HG02885 (cell line): Measurements from ENCODE around the gene DYNC1H1.

Source experiments
- ATAC-seq: cut with Tn5 transposase; IDR thresholded peaks from one replicate; pipeline ENCODE4 v1.9.1; 2021; ENCODE audit warnings: mild to moderate bottlenecking; ENCODE audit not compliant: unreplicated experiment, poor library complexity

DYNC1H1 gene

DNA sequence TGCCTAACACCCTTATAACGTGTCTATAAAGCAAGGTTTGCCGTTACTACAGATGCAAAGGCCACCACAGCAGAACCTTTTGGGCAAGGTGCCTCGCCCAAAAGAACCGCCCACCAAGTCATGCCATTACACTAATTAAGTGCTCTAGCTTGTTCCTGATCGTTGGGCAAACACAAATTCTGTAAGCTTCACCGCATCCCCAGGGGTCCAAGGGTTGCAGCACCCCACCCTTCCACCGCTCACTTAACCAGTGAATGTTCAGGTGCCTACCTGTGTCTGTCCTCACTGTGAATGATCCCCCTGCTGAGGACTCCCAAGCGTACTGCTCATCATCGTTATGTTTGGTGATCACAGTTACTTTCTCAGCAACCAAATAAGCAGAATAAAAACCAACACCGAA, 121.1 kb downstream of the DYNC1H1 start:
- ATAC-seq = no peak

DNA sequence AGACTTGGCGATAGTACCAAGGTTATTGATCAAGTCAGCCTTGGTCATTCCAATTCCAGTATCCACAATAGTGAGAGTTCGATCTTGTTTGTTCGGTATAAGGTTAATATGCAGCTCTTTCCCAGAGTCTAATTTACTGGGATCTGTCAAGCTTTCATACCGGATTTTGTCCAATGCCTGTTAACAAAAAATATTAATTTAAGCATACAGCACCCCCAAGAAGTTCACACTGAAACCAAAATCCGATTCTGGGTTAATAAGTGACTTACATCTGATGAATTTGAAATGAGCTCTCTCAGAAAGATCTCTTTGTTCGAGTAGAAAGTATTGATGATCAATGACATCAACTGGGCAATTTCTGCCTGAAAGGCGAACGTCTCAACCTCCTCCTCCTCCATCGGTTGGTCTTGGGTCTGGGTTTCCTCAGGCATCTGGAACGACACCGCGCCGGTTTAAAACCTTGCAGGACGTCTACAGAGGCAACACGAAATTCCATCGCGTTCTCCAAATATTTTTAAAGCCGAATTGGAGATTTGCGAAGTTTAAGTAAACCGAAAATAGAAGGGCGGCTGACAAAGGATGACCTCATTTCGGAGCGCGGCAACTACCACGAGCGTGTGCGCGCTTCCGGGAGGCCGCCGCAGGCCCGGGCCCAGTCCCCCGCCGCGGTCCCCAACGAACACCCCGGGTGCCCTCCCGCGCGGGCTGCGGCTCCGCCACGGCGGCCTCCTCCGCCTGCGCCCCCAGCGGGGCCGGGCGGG, 121.8 kb downstream of the DYNC1H1 start:
- peak; percentile 30 for ATAC-seq

DNA sequence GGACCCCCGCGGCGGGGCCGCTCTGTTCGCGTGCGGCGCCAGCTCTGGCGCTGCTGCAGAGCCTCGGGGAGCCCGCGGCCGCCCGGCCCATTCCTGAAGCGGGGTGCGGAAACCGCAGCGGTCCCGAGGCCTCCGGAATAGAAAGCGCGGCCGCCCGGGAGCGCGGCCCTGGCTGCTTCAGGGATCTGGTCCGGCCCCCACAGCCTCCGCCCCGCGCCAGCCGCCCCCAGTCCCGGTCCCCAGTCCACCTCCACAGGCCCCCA, 122.3 kb downstream of the DYNC1H1 start:
- no peak for ATAC-seq

DNA sequence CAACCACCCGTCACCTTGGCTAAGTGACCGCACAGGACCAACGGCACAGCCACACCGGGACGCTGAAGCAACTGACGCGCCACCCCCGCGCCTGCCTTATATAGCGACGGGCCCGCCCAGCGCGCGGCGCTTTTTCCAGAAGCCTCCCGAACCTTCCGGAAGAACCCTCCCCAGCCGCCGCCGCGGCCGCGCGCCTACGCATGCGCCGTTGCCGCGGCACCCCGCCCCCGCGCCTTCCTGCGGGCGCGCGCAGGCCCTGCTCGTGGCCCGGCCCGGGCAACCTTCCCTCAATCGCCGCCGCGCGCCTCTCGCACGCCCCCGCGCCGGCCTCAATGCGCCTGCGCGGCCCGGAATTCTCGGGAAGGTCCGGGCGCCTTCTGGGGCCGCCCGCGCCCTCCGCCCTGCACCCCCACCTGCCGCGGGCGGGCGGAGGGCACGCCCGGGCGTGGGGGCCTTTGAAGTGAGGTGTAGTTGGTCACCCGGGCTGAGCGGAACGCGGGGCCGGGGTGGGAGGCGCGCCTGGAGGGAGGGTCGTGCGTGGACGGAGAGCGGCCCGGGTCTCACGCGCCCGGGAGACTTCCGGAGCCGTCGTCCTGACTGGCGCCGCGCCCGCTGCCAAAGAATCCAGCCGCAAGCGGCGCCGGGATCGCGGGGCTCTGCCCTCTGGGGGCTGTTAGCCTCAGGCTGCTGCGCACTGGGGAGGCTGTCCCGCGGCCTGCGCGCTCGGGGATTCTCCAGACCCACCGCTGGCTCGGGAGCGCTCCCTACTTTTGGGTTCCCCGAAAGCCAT, 122.8 kb downstream of the DYNC1H1 start, which contains the start of gene HSP90AA1:
Gene HSP90AA1 (minus strand): TSS at position 73 of the 790 bp plus-strand sequence. CDS start 666 bp downstream, outside the sequence.
- ATAC-seq = peak; percentile 80

DNA sequence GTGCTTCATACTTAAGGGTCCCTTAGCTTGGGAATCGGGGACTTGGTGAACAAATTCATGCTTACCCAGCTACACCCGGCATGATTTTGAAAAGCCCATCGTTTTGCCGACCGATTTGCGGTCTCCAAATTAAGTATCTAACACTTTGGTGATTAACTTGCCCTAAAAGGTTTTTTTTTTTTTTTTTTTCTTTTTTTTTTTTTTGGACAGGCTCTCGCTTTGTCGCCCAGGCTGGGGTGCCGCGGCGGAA, 123.3 kb downstream of the DYNC1H1 start:
- no peak for ATAC-seq

DNA sequence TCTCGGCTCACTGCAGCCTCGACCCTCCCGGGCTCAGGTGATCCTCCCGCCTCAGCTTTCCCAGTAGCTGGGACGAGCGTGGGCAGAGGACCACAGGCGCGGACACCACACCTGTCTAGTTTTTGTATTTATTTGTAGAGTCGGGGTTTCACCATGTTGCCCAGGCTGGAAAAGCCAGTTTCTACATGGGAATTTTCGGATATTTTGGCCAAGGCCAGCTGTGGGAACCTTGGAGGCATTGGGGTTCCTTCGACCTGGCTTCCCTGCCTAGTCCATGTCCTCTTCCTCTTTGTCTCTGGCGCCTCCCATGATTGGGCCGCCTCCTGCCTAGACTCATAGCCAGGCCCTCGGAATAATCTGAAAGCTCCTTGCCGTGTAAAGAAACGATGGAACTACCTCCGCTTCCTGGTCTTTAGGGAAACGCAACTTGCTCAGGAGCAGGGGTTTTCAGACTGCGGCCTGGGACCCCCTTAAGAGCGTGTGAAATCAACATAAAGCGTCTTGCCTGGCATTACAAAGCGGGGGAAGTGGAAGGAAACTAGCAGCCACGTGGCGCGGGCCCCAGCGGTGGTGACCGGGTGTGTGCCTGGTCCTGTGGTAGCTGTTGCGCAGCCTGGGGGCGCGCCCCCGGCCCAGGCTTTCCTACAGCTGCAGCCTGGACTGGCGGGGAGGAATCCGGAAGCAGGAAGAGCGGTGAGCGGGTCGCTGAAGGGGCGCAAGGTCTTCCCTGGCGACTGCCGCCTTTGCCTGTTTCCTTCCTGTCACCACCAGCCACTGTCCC, 123.8 kb downstream of the DYNC1H1 start:
- no peak for ATAC-seq

DNA sequence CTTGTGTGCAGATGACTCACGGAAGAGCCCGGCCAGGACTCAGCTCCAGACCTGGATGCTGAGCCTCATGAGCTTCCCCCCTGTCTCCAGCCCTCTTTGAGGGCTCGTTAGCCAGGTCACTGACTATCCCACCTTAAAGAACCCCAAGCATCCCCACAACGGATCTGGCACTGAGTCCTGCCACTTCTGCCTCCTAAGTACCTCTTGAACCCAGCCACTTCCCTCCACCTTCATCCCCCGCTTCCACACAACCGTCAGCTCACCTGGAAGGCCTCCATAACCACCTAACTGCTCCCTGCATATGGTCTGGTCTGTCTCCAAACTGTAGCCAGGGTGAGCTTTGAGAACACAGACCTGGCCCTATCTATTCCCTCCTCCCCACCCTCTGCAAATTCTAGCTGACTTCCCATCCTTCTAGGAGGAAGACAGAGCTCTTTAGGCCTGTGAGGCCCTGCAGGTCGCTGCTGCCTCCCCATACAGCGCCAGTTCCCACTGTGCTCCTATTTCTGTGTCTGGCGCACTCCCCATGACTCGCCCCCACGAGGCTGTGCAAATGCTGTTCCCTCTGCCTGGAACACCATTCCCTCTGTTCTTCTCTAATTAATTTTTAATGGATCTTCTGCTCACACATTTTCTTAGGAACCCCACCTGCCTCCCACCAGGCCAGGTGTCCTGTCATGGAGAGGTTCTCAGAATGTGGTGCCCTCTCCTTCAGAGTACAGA, 125.4 kb downstream of the DYNC1H1 start:
- no peak for ATAC-seq

DNA sequence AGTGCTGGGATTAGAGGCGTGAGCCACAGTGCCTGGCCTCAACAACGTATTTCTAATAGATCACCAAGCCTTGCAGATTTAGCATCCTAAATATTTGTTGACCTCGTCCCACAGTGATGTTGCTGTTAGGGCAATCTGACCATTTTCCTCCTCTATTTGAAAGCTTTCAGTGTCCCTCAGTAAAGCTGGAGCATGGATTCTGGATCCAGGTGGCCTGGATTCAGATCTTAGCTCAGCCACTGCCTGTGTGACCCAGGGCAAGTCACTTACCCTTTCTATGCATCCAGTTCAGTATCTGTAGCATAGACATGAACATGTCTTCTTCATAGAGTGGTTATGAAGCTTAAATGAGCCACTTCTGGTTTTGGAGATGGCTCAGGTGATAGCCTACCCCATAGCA, 126.3 kb downstream of the DYNC1H1 start:
- ATAC-seq = no peak

DNA sequence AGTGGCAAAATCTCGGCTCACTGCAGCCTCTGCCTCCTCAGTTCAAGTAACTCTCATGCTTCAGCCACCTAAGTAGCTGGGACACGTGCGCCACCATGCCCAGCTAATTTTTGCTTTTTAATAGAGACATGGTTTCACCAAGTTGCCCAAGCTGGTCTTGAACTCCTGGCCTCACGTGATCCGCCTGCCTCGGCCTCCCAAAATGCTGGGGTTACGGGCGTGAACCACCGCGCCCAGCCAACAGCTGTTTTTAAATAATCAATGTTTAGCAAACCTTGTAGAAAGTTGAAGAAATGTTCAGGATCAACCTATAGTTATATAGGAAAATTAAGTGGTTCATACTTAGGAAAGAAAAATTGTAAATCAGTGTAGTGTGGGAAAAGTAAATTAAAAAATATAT, 128.4 kb downstream of the DYNC1H1 start:
- no peak for ATAC-seq

DNA sequence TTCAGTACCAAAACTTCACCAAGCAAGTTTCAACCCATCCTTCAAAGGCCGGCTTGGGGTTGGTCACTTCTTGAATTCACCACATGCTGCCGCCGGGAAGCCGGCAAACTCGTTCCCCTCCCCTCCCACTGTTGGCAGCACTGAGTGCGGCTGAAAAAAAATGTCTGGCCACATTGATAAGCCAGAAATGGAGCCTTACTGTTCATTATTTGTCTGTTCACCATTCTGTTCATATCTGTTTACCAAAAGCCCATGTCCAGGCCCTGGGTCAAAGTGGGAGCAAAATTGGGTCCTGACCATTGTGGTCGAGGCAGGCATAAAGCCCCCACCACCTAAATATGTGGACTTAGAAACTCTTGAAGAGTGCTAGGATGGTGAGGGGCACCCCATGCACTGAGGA, 129.7 kb downstream of the DYNC1H1 start:
- no peak for ATAC-seq

DNA sequence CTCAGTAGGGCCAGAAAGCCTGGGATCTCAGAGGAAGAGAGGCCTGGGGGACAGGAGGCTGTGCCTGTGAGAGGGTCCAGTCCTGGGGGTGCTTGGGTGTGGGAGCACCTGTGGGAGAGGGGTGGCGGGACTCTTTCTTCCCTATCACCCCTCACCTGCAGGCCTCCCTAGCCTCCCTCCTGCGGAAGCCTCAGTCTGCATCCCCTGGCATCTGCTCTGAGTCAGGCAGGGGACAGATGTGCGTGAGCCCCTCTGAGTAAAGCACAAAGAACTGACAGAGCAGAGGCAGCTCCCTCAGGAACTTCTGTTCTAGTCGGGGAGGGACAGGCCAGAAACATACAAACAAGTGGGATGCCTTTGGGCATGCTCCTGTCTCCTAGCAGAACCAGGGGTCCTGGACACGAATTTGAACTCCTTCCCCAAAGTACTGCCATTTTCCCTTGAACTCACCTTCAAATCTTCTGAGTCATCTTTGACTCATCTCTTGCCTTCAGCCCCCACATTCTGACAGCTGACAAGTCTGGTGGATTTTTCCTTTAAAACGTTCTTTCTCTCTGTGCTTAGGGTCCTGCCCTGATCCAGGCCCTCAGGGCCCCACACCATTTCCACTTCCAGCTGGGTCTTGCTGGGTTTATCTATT, 131.0 kb downstream of the DYNC1H1 start:
- no peak for ATAC-seq

DNA sequence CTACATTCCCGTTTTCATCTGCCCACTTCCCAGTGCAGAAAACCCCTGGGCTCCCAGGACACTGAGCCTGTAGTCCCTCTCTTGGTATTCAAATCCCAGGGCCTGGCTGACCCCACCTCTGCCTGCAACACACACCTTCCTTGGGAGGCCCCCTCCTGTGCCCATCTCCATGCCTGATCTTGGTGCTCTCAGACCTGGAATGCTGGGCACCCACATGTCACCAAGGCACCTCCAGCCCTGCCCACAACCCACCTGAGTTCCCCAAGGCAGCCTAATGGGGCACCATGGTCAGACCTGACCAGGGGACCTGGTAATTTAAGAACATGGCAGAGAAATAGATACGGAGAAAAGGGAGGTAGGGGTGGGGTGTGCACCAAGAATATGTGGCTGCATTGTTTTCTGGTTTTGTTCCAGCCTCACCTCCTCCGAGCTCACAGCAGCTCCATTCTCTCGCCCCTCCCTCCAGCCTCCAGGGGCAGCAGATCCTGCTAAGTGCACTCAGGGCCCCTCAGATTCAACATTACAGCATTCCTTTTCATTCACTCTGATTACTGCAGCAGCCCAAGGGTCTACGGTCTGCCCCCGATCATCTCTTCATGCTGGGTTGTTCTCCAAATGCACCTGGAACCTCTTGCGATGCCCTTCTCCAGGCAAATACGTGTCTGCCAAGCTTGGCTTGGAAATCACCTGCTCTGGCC, 131.6 kb downstream of the DYNC1H1 start:
- ATAC-seq = no peak

DNA sequence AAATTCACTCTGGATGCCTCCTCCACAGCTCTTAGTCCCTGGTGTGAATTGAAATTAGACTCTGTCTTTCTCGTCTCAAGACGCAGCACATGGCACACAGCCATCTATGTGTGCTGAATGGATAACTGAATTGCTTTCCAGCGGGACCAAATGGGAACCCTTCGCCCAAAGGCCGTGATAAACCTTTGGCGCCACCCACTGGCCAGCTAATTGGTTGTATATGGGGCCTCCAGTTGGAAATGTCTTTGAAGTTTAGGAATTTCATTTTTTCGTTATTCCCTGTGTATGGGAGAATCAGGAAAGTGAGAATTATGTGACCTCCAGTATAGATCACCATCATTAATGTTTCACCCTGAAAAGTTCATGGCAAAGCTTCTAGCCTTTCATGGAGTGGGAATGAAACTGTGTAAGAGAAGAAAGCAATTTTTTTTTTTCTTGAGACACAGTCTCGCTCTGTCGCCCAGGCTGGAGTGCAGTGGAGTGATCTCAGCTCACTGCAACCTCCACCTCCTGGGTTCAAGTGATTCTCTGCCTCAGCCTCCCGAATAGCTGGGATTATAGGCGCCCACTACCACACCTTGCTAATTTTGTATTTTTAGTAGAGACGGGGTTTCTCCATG, 132.3 kb downstream of the DYNC1H1 start:
- no peak for ATAC-seq

DNA sequence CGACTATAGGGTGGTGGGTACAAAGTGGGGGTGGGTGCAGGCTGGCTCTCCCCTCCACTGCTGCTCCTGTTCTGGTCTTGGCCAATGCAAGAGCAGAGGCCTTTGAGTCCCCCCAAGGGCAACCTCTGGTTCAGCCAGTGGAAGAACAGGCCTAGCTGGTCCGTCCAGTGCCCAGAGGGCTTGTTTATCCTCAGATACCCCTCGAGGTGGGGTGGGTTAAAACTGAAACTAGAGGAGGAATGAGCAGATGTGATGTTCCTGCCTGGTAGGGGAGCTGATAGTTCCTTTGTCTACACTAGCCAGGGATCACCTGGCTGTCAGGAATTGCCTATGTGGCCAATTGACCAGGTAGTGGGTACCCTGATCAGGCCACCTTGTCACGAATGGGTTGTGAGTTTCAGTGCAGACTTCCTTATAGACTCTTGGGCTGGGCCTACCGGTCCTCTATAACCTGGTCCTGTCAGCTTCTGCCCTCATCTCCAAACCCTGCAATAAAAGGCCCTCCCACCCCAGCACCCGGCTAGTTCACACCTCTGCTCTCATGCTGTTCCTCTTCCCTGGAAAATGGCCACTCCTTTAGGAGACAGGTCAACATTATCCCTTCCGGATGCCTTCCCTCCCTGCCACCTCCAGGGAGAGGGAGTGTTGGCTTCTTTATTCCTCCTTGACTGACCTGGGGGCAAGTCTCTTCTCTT, 133.2 kb downstream of the DYNC1H1 start:
- no peak for ATAC-seq

DNA sequence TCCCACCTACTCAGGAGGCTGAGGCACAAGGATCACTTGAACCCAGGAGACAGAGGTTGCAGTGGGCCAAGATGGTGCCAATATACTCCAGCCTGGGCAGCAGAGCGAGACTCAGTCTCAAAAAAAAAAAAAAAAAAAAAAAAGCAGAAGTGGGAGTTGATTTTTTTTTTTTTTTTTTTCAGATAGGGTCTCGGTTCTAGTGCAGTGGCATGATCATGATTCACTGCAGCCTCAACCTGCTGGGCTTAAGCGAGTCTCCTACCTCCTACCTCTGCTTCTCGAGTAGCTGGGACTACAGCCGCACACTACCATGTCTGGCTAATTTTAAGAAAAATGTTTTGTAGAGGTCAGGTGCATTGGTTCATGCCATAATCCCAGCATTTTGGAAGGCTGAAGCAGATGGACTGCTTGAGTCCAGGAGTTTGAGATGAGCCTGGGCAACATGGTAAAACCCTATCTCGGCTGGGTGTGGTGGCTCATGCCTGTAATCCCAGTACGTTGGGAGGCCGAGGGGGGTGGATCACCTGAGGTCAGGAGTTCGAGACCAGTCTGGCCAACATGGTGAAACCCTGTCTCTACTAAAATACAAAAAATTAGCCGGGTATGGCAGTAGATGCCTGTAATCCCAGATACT, 138.8 kb downstream of the DYNC1H1 start:
- ATAC-seq = no peak

DNA sequence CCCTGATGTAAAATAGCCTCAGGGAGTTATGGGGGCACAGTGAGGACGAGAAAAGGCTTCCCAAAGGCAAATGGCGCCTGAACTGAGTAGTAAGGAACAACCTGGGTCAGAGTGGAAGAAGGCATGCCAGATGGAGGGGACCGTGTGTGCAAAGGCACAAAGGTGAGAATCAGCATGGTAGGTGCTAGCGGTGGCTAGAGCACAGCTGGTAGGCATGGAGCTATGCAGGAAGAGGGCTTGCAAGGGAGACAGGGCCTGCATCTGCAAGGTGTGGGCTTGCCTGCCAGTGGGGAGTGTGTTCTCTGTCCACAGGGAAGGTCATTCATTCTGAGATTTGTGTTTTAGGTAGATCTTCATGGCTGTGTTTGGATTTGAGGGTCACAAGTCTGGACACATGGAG, 141.0 kb downstream of the DYNC1H1 start:
- no peak for ATAC-seq
